GM20431 (cell line): ENCODE results near the gene GET3.

ENCODE experiments used
- in situ Hi-C: fragments of 300-500 bp; cut with MseI, MboI; formaldehyde crosslinking; loops from one replicate; pipeline ENCODE4 v1.15.0; 2020; ENCODE audit warnings: low sequenced_read_pairs; ENCODE audit not compliant: unreplicated experiment

Gene GET3

DNA sequence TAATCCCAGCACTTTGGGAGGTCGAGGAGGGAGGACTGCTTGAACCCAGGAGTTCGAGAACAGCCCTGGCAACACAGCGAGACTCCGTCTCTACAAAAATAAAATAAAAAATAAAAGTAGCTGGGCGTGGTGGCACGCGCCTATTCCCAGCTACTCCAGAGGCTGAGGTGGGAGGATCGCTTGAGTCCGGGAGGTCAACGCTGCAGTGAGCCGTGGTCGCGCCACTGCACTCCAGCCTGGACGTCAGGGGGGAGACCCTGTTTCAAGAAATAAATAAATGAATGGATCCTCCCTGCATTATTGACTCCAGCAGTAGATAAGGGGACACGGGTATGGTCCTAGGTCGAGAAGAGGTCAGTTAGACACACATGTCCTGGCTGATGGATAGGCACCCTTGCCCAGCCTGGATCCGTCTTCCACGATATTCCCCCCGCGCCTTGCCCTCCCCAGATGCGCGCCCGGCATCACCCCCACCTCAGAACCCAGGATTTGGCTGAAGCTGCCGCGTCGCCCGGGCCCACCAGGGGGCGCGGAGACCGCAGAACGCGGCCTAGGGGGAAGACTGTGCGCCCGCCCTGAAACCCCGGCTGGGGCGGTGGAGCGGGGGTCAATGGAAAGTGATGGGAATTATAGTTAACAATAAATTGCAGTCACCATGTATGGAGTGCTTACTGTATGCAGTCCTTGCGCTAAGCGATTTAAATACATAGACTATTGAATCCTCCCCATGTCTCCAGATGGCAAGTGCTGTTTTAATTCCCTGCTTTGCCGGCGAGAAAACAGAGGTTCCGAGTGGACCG lies 40.1 kb downstream of the GET3 start:
- in situ Hi-C loops = no loop called here

DNA sequence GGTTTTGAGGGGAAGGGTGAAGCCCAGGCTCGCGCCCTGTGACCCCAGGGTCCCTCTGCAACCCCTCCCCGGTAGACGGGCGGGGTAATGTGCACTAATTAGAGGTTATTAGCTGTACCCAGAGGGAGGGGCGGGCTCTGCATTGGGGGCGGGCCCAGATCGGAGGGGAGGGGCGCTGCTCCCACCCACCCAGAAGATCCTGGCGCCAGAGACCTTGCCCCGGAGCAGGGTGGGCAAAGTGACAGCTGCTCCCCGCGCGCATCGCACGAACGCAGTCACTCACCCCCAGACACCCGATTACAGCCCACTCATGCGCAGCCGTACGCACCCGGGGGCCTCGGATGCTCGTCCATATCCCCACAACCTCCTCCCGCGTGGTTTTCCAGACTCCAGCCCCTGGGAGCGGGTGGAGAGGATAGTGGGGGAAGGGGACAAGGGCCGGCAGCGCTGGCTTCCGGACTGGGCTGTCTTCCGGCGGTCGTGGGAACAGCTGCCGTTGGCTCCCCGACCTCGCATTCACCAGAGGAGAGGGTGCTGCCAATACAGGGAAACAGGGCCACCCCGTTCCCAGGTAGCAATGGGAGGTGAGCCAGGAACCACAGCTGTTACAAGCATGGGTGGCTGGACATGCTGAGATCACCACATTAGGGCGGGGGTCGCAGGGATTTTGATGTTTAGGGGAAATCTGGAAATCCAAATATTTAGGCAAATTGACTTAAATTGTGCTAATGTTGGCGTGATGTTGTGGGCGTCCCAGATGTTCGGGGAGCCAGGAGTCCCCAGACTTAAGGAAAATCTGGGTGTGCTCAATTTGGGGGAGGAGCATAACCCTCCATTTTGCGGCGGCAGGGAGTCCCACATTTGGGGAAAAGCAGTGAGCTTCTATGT lies 41.0 kb downstream of the GET3 start:
- in situ Hi-C loops = no loop called here

DNA sequence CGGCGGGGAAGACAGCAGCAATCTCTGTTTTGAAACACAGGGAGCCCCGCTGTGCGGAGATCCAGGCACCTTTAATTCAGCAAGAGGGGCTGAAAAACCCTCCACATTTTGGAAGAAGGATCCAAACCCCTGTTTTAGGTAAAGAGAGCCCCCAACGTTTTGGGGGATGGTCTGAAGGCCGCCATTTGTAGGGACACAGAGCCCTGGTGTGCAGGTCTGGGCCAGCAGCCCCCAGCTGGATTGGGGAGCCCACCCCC lies 41.5 kb downstream of the GET3 start:
- in situ Hi-C loops = no loop called here

DNA sequence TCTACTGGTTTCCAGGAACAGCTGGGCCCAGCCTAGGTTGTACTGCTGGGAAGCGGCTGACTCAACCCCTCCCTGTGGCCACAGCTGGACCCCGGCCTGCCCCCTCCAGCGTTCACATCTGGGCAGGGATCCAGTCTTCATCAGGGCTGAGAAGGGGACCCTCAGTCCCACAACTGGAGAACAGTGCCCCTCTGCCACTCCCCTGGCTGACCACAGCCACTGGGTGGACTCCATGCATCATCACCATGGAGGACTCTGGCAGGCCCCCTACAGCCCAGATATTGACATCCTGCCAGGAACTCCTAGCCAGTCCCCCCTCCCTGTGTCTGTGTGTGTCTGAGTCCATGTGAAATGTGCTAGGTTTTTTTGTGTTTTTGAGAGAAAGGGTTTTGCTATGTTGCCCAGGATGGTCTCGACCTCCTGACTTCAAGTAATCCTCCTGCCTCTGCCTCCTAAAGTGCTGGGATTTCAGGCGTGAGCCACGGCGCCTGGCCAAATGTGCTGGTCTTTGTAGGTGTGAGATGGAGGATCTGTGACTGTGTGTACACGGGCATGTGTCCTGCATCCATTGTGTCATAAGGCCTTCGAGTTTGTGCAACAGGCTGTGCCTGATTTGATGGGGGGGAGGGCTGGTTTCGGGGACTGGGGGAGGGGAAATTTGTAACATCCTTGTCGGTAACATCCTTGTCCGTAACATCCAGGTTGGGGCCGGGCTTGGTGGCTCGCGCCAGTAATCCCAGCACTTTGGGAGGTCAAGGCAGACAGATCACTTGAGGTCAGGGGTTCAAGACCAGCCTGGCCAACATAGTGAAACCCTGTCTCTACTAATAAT lies 42.1 kb downstream of the GET3 start:
- in situ Hi-C loops = no loop called here

DNA sequence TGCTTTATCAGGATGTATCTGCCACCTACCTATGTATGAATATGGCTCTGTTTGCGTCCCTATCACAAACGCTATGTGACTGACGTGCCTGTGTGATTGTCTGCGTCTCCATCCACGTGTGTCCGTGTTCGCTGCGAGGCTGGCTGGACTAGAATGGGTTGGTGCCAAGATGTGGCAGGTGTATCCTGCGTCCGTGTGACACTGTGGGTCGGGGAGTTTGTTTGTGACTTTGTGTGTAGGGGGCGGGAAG lies 44.8 kb downstream of the GET3 start:
- in situ Hi-C loops = no loop called here

DNA sequence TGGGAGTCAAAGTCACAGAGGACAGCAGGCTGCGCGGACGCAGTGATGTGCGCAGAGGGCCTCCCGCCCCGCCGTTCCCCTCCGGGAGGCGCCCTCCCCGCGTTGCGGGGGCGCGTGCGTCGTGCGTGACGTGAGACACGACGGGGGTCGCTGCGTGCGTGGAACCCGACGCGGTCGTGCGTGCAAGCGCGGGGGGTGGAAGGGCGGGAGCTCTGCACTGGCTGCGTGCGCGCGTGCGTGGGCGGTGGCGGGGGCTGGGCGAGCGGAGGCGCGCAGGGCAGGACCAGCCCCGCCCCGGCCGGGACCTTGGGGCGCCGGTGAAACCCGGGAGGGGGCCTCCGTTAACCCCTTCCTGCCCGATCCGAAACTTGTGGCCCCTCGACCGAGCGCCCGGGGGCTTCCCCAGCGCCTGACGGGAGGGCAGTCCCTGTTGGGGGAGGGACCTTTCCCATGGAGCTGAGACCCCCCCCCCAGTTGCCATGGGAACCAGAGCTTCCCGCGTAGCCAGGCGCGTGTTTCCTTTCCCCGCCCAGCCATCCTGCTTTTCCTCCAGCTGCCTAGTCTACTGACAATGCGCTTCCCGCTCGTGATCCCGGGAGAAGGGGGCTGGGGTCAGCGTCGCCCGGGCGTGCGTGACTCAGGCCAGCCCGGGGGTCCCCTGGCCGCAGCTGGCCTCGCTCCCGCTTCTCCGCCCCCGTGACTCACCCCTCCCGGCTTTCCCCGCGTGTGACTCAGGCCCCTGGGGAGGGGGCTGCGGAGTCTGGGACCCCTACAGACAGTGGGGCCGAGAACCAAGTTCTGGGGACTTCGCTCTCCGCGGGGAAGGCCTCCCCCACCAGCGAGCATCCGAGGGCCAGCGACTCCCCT lies 45.4 kb downstream of the GET3 start:
- in situ Hi-C loops = no loop called here

DNA sequence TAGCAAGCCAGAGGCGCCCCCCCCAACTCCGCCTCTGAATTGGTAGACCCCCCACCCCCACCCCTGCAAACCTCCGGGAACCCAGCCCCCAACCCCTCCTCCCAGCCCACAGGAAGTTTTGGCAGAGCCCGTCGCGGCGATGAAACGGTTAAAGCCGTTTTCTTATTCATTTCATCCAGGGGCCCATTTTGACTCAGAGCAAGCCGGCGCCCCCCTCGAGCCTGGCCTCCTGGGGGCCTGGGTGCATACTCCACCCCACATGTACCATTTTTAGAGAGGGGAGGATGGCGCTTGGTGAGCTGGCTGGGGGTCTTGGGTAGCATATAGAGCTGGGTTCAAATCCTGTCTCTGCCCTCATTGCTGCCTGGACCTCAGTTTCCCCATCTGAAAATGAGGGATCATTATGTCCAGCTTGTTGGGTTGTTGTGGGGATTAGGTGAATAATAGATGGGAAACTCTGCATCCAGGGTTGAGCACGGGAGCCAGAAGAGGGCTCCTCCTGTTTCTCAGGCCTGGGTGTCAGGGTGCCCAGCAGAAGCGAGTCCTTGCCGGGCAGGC lies 46.1 kb downstream of the GET3 start:
- in situ Hi-C loops = no loop called here

DNA sequence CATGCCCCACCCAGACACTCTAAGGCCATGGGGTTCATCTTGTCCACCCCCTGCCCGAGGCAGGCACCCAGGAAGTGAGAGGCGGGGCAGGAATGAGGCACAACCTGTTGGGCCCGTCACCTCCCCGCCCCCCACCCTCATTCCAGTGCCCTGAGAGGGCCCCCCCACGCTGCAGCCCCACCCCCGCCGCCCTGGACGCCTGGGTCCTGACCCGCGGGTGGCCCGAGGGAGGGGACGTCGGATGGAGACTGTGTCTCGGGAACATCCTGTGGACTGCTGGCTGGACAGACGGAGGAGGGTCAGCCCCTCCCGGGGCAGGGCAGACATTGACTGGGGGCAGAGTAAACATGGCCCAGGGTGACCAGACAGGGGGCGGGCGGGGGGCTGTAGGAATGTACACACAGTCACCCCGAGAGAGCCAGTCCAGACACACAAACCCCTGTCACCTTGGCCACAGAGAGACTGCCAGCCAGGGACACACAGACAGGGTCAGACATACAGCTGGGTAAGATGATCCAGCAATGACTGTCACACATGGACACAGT lies 46.6 kb downstream of the GET3 start:
- in situ Hi-C loops = no loop called here

DNA sequence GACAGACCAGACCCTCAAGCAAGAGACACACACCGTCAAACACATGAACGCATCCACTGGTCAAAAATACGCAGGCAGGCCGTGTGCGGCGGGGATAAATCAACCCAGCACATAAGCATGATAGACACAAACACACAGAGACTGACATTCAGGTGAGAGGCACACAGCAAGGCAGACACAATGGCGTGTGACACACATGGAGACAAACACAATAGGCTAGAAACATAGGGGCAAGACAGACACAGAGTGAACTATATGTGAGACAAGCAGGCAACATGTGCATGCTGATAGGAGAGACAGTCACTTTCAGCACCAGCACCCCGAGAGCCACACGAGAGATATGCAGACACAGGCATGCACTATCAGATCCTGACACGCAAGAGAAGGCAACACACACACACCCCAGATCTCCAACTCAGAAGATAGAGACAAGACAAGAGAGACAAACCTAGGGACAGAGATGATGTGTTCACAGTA lies 47.1 kb downstream of the GET3 start:
- in situ Hi-C loops = no loop called here

DNA sequence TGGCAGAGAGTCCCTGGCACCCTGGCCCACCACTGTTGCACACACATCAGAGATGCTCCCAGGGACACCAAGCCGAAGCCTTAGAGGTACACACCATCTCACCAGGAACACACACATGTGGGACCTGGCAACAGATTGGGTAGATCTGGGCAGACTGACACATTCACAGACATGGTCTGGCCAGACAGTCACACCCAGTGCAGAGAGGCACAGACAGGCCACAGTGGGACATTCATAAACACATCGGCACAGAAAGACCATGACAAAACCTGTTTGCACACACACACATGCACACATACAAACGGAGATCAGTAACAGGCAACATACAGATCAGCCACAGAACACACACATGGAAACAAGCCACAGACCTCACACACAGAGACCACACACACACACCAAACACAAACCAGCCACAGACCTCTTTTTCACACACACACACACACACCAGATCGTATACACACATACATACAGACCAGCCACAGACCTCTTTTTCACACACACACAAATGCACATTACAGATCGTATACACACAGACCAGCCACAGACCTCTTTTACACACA lies 47.7 kb downstream of the GET3 start:
- in situ Hi-C loops = no loop called here

DNA sequence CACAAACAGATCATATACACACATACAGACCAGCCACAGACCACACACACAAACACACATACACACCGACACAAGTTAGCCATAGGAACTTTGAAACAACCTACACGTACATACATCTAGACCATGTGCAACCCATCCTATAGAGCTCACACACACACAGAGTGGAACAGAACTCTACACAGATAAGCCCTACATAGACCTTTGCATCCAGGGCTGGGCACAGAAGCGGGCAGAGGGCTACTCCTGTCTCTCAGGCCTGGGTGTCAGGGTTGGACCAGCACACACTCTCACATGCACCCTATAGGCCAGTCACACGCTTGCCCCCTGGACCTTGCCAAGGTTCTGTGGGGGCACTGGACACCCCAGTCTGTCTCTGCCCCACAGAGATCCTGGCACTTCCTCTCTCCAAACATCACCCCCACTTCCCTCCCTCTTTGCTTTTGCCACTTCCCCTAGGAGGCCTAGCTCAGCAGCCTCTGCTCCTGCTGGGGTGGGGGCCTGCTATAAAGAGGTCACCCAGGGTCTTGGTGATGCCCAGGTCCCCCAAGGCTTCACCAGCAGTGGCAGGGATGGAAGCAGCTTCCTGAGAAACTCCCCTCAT lies 48.2 kb downstream of the GET3 start:
- in situ Hi-C loops = no loop called here

DNA sequence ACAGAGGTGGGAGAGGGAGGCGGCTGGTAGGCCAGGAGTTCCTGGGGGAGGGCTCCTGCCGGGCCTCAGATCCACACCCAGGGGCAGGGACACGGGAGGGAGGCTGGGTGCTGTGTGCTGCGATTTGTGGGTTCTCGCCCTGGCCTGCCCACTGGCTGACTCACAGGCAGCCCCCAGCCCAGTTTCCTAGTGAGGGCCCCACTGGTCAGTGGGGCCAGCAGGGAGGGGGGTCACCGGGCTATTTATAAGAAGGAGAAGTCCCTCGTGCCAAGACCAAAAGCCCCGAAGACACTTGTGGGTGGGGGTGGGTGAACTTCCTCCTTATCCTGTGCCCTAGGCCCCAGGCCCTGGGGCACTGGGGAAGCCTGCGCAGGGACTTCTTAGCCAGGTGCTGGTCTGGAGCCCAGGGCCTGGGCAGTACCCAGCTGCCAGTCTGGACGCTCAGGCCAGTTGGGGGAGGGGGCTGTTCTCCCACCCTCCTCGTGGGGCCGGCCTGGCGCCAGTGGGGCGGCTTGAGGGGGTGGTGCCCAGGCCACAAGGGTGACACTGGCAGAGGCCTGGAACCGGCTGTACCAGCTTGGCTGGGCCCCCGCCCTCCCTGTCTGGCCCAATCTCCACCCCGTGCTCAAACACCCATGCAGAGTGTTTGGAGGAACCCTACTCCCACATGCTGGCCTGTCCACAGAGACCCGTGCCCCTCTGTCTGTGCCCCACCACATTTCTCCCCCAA lies 49.0 kb downstream of the GET3 start:
- in situ Hi-C loops = no loop called here

DNA sequence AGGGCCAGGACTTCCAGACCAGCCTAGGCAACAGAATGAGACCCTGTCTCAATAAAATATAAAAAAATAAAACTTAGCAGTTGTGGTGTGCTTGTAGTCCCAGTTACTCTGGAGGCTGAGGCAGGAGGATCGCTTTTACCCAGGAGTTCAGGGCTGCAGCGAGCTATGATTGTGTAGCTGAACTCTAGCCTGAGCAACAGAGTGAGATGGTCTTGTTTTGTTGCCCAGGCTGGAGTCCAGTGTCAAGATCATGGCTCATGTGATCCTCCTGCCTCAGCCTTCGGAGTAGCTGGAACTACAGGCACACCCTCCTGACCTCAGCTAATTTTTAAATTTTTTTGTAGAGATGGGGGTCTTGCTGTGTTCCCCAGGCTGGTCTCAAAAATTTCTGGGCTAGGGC lies 49.7 kb downstream of the GET3 start:
- in situ Hi-C loops = no loop called here

DNA sequence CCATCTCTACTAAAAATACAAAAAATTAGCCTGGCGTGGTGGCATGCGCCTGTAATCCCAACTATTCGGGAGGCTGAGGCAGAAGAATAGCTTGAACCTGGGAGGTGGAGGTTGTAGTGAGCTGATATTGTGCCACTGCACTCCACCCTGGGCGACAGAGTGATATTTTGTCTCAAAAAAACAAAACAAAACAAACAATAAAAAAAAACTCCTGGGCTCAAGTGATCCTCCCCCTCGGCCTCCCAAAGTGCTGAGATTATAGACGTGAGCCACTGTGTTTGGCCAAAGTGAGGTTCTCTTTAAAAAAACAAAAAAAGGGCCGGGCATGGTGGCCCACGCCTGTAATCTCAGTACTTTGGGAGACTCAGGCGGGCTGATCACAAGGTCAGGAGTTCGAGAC lies 50.2 kb downstream of the GET3 start:
- in situ Hi-C loops = no loop called here

DNA sequence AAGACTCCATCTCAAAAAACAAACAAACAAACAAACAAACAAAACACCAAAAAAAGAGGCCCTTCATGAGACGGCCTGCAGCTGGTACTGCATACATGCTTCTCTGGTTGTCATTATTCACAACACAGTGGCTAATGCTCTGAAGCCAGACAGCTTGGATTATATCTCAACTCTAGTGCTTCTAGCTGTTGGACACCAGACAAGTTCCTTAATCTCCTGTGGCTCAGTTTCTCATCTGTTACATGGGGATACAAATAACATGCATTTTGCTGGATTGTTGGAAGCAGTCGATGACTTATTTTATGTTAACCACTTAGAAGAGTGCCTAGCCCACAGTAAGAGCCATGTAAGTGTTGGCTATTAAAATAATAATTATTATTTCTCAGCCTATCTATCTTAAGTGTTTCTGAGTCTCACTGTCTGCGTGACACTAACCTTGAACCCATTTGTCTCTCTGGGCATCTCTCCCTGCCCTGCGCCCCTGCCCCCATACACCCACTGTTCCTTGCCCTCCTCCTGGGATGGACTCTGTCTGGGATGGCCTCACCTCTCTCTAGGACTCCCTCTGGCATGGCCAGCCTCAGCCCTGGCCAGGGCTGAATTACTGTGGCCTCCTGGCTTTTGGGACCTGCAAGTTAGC lies 50.9 kb downstream of the GET3 start:
- in situ Hi-C loops = no loop called here

DNA sequence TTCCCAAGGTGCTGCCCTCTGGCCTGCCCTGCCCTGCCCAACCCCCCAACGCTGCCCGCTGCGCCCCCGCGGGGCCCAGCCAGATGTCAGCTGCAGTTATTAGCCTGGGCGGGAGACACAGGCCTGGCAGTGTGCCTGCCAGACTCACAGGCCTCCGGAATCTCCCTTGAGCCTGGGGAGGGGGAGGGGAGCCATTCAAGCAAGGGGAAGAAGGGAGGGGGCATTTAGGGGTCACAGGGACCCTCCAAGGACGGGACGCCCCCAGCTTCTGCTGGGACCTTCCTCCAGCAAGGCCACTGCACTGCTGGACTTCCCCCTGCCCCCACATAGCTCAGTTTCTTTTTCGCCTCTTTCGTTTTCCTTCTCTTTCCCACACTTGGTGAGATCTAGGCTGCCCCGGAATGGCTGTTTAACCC lies 51.4 kb downstream of the GET3 start:
- in situ Hi-C loops = no loop called here

DNA sequence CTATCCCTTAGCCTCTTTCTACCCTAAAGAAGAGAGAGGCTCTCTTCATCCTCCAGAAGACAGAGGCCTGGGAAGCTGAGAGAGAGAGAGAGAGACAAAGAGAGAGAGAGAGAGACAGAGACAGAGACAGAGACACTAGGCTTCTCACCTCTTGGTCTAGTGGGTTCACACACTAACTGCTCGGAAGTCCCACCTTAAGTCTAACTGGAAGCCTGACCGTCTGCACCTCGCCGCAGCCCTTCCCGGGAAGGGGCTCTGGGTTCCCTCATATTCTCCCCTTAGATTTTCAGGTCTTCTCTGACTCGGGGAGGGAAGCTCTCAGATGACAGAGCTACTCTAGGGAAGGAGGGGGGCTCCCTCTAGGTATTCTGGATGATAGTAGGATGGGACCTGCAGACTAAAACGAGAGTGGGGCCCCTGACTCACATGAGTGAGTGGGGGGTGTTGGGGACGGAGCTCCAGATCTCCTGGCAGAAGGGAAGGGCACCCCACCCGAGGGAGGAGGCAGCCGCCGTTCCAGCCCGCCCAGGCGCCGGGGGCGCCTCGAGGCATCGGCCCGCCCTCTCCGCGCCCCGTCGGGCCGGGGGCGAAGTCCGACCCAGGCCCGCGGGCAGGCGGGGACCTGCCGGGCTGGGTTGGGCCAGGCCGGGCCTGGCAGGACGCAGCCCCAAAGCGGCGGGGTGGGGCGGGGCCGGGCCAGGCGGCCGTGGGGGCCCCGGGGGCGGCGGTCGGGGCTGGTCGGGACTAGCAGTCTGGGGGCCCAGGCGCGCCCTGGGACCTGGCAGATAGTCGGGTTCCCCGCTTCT lies 52.0 kb downstream of the GET3 start:
- in situ Hi-C loops = no loop called here
